ENCODE results near the gene PIK3CB.

Gene PIK3CB

GRCh38 chr3:138718849-138719248 is 115.9 kb downstream of the PIK3CB start:
- TF ChIP-seq EGR1 (IDR thresholded peaks at IDR 0.05) (no peak), TEAD4 (IDR thresholded peaks at IDR 0.05) (no peak), YY1 (IDR thresholded peaks at IDR 0.05; ENCODE audit: low read depth) (no peak), CEBPB (IDR thresholded peaks at IDR 0.05) (no peak), FOXM1 (IDR thresholded peaks at IDR 0.05; ENCODE audit: borderline replicate concordance, low read depth) (no peak), CREB1 (IDR thresholded peaks at IDR 0.05; ENCODE audit: low read depth) (no peak), RAD21 (IDR thresholded peaks at IDR 0.05; ENCODE audit: low read depth) (no peak), NFIC (IDR thresholded peaks at IDR 0.05) (no peak), EP300 (IDR thresholded peaks at IDR 0.05; ENCODE audit: borderline replicate concordance) (no peak)
- TF ChIP-seq, protein P1, sequence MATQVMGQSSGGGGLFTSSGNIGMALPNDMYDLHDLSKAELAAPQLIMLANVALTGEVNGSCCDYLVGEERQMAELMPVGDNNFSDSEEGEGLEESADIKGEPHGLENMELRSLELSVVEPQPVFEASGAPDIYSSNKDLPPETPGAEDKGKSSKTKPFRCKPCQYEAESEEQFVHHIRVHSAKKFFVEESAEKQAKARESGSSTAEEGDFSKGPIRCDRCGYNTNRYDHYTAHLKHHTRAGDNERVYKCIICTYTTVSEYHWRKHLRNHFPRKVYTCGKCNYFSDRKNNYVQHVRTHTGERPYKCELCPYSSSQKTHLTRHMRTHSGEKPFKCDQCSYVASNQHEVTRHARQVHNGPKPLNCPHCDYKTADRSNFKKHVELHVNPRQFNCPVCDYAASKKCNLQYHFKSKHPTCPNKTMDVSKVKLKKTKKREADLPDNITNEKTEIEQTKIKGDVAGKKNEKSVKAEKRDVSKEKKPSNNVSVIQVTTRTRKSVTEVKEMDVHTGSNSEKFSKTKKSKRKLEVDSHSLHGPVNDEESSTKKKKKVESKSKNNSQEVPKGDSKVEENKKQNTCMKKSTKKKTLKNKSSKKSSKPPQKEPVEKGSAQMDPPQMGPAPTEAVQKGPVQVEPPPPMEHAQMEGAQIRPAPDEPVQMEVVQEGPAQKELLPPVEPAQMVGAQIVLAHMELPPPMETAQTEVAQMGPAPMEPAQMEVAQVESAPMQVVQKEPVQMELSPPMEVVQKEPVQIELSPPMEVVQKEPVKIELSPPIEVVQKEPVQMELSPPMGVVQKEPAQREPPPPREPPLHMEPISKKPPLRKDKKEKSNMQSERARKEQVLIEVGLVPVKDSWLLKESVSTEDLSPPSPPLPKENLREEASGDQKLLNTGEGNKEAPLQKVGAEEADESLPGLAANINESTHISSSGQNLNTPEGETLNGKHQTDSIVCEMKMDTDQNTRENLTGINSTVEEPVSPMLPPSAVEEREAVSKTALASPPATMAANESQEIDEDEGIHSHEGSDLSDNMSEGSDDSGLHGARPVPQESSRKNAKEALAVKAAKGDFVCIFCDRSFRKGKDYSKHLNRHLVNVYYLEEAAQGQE (IDR thresholded peaks at IDR 0.05; ENCODE audit: low read depth) = no peak
- TF ChIP-seq, protein P2, sequence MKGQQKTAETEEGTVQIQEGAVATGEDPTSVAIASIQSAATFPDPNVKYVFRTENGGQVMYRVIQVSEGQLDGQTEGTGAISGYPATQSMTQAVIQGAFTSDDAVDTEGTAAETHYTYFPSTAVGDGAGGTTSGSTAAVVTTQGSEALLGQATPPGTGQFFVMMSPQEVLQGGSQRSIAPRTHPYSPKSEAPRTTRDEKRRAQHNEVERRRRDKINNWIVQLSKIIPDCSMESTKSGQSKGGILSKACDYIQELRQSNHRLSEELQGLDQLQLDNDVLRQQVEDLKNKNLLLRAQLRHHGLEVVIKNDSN (IDR thresholded peaks at IDR 0.05) = no peak

DNA sequence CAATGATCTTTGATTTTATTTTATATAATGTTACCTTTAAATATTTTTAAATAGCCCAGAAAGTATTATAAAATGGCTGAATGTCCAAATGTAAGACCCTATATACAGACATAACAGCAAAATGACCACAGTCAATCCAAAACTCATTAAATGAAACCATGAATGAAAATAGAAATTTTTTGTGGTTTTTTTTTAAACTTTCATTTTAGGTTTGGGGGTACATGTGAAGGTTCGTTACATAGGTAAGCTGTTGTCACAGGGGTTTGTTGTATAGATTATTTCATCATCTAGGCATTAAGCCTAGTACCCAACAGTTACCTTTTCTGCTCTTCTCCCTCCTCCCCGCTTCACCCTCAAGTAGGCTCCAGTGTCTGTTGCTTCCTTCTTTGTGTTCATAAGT is 117.4 kb downstream of the PIK3CB start:
- TF ChIP-seq NFIC (IDR thresholded peaks at IDR 0.05) (no peak), TAF1 (IDR thresholded peaks at IDR 0.05; ENCODE audit: low read depth) (no peak), TEAD4 (IDR thresholded peaks at IDR 0.05) (no peak), CREB1 (IDR thresholded peaks at IDR 0.05; ENCODE audit: low read depth) (no peak), CEBPB (IDR thresholded peaks at IDR 0.05) (no peak), EGR1 (IDR thresholded peaks at IDR 0.05) (no peak), FOXM1 (IDR thresholded peaks at IDR 0.05; ENCODE audit: borderline replicate concordance, low read depth) (no peak), RAD21 (IDR thresholded peaks at IDR 0.05; ENCODE audit: low read depth) (no peak), YY1 (IDR thresholded peaks at IDR 0.05; ENCODE audit: low read depth) (no peak), EP300 (IDR thresholded peaks at IDR 0.05; ENCODE audit: borderline replicate concordance) (no peak), ZBTB7A (IDR thresholded peaks at IDR 0.05; ENCODE audit: low read depth) (no peak), TCF12 (IDR thresholded peaks at IDR 0.05; ENCODE audit: low read depth) (no peak)
- TF ChIP-seq, protein P3, sequence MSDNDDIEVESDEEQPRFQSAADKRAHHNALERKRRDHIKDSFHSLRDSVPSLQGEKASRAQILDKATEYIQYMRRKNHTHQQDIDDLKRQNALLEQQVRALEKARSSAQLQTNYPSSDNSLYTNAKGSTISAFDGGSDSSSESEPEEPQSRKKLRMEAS (IDR thresholded peaks at IDR 0.05) = no peak
- TF ChIP-seq, protein P1 (IDR thresholded peaks at IDR 0.05; ENCODE audit: low read depth) = no peak
- TF ChIP-seq, protein P2 (IDR thresholded peaks at IDR 0.05) = no peak

GRCh38 chr3:138712086-138712485 is 122.6 kb downstream of the PIK3CB start:
- TF ChIP-seq, protein P1 (IDR thresholded peaks at IDR 0.05; ENCODE audit: low read depth) = no peak
- TF ChIP-seq CREB1 (IDR thresholded peaks at IDR 0.05; ENCODE audit: low read depth) (no peak), EGR1 (IDR thresholded peaks at IDR 0.05) (no peak), TEAD4 (IDR thresholded peaks at IDR 0.05) (no peak)
- TF ChIP-seq, protein P3 (IDR thresholded peaks at IDR 0.05) = no peak

- TF ChIP-seq TCF12 (IDR thresholded peaks at IDR 0.05; ENCODE audit: low read depth) = no peak
- TF ChIP-seq TAF1 (IDR thresholded peaks at IDR 0.05; ENCODE audit: low read depth) = no peak
- no peak for TF ChIP-seq EP300 (IDR thresholded peaks at IDR 0.05; ENCODE audit: borderline replicate concordance)
- TF ChIP-seq YY1 (IDR thresholded peaks at IDR 0.05; ENCODE audit: low read depth) = no peak
- TF ChIP-seq EGR1 (IDR thresholded peaks at IDR 0.05) = no peak
- TF ChIP-seq RAD21 (IDR thresholded peaks at IDR 0.05; ENCODE audit: low read depth) = no peak
- no peak for TF ChIP-seq FOXM1 (IDR thresholded peaks at IDR 0.05; ENCODE audit: borderline replicate concordance, low read depth)
- no peak for TF ChIP-seq TEAD4 (IDR thresholded peaks at IDR 0.05)
- TF ChIP-seq, protein P2 (IDR thresholded peaks at IDR 0.05) = no peak
- TF ChIP-seq, protein P1 (IDR thresholded peaks at IDR 0.05; ENCODE audit: low read depth) = no peak
- TF ChIP-seq, protein P3 (IDR thresholded peaks at IDR 0.05) = no peak
- TF ChIP-seq NFIC (IDR thresholded peaks at IDR 0.05) = no peak
- TF ChIP-seq CREB1 (IDR thresholded peaks at IDR 0.05; ENCODE audit: low read depth) = no peak
- no peak for TF ChIP-seq ZBTB7A (IDR thresholded peaks at IDR 0.05; ENCODE audit: low read depth)
- no peak for TF ChIP-seq CEBPB (IDR thresholded peaks at IDR 0.05)
Measured at GRCh38 chr3:138705675-138706074, 129.1 kb downstream of the PIK3CB start.

Measured in Ishikawa (cell line).